Activated CD8-positive, alpha-beta T cell treated with anti-CD3 and anti-CD28 coated beads, Interleukin-2, amount 10 ng/mL, durations not matched to agents 7 days and 5 days (primary cell): ENCODE results near the gene PRSS16. TPM values are rescaled to one million over a fixed set of nuclear protein-coding genes. Genes with fewer than 3 reads are reported as not detected.

Experiments used
- ATAC-seq: fragments of 150-1000 bp; cut with Tn5 transposase; one replicate; pipeline ENCODE4 v1.10.0; 2021; ENCODE audit warnings: moderate library complexity
- CTCF ChIA-PET: fragments of 350-600 bp; sonication (Branson Sonifier 250); formaldehyde crosslinking; loops from one replicate; lab custom pipeline; 2021; ENCODE audit warnings: antibody characterized with exemption; lab: Charles Lee
- POLR2A ChIA-PET: fragments of 350-600 bp; sonication (Branson Sonifier 250); formaldehyde crosslinking; loops from one replicate; lab custom pipeline; 2021; ENCODE audit warnings: antibody characterized with exemption; lab: Charles Lee
- DNase-seq: peaks from one replicate; pipeline ENCODE4 v3.0.0-alpha.2; 2020
- H3K27ac Mint-ChIP-seq: one replicate; pipeline ENCODE4 v1.8.0; 2021; ENCODE audit warnings: mild to moderate bottlenecking, mixed read lengths
- H3K27me3 Mint-ChIP-seq: one replicate; pipeline ENCODE4 v1.8.0; 2021; ENCODE audit warnings: low read depth, mixed read lengths
- H3K36me3 Mint-ChIP-seq: one replicate; pipeline ENCODE4 v1.8.0; 2021; ENCODE audit warnings: low read depth, mixed read lengths
- H3K4me1 Mint-ChIP-seq: one replicate; pipeline ENCODE4 v1.8.0; 2021; ENCODE audit warnings: low read depth, mixed read lengths
- H3K4me3 Mint-ChIP-seq: one replicate; pipeline ENCODE4 v1.8.0; 2021; ENCODE audit warnings: mild to moderate bottlenecking, mixed read lengths
- H3K9me3 Mint-ChIP-seq: one replicate; pipeline ENCODE4 v1.8.0; 2022; ENCODE audit warnings: mixed read lengths; ENCODE audit not compliant: insufficient read depth
- total RNA-seq, 2 experiments: library from RNA; stranded (reverse); gene quantifications; one replicate each; pipeline ENCODE4 v1.2.3, GENCODE V29; 2021

Gene PRSS16
- total RNA-seq, 2 experiments from 2014 or later, result 0.81 to 0.82 TPM

DNA sequence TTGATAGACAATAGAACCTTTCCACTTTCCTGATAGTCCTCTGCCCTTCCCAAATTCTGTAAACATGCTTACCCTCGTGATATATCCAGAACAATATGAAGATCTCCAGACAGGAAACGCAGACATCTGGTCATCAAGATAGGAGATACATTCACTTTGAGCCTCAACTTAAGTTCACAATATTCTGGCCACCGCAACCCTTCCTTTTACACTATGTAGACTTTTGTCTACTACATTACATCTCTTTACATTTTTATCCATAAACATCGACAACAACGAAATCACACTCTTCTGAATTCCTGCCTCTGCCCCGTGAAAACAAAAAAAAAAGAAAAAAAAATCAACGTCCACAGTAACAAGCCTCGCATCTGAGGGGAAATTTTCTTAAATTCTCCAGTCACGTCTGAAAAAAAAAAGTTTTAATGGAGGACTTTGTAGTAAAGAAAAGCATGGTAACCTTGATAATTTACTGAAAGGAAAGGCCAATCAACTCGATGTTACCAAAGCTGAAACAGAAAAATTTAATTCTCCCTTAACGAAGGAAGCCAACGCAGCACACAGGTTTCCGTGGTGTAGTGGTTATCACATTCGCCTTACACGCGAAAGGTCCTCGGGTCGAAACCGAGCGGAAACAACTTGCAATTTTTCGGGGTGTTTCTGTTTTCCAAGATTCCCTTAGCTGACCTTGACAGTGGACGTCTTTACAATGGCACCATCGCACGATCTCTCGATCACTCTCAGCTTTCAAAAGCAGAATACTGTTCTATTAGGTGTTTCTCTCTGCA is 42.8 kb downstream of the PRSS16 start:
- POLR2A ChIA-PET, result no interaction called here
- Mint-ChIP-seq H3K4me3 (peak overlapping the region; percentile 38), H3K36me3 (peaks cover 18% of the 10 kb centered on the region)

DNA sequence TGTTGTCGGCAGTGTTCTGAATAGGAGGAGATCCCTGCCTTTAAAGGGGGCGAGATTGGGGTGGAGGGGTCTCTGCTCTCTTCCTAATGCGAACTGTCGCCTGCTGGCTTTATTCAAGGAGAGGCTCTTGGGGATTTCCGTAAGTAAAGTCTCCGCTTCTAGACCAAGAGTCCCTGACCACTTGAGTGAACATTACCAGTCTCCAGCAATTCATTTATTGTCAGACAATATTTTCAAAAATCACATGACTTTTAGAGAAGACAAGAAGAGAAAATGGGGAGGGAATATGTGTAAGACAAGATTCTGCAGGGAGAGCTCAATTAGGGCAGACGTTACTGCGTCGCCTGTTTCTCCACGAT is 43.3 kb downstream of the PRSS16 start:
- ATAC-seq, result no peak
- H3K36me3 Mint-ChIP-seq, result peaks cover 18% of the 10 kb centered on the region
- peaks cover 19% of the 10 kb centered on the region for H3K9me3 Mint-ChIP-seq
- peak overlapping the region; percentile 38 for H3K4me3 Mint-ChIP-seq
- peaks cover 27% of the 10 kb centered on the region for H3K4me1 Mint-ChIP-seq
- no peak overlapping the region for H3K27ac Mint-ChIP-seq
- peaks cover 78% of the 10 kb centered on the region for H3K27me3 Mint-ChIP-seq
- ChIA-PET CTCF (interaction anchor here (1.0 kb wide), 1 partner anchor 17 kb away, joined by 3 read pairs; no protein-coding TSS in a partner anchor), POLR2A (no interaction called here)
- no peak for DNase-seq

More for the DNA sequence above, 42.8 kb downstream of the PRSS16 start:
- DNase-seq (no peak), ATAC-seq (no peak)
- peaks cover 19% of the 10 kb centered on the region for H3K9me3 Mint-ChIP-seq
- peaks cover 77% of the 10 kb centered on the region for H3K27me3 Mint-ChIP-seq
- no peak overlapping the region for H3K27ac Mint-ChIP-seq
- CTCF ChIA-PET, result interaction anchor here (1.0 kb wide), 1 partner anchor 16 kb away, joined by 3 read pairs; no protein-coding TSS in a partner anchor
- peaks cover 22% of the 10 kb centered on the region for H3K4me1 Mint-ChIP-seq

DNA sequence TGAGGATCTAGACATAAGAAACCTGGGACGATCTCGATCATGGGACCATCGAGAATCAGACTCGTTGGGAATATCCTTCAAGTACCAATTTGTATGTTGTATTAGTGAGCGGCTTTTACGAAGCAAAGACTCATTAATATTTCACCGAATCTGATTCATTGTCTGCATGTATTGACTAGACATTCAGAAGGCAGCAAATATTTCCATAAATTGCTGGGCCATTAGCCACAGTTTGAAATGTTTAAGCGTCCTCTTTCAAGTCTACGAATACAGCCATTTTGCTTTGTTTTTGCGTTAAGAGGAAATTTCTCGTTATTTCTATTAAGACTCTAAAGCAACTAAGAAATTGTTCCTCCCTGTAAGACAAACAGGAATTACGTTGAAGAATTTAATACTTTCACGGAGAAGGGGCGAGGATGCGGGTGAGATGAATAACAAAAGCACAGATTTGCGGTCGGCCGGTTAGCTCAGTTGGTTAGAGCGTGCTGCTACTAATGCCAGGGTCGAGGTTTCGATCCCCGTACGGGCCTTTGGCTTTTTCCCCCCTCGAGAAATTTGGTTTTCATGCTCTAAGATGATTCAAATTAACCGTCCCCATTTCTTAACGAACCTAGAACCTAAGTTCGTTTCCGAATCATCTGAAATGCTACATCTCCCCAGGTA is 46.1 kb downstream of the PRSS16 start:
- POLR2A ChIA-PET, result no interaction called here
- H3K9me3 Mint-ChIP-seq, result peaks cover 16% of the 10 kb centered on the region
- no peak overlapping the region for H3K27ac Mint-ChIP-seq

DNA sequence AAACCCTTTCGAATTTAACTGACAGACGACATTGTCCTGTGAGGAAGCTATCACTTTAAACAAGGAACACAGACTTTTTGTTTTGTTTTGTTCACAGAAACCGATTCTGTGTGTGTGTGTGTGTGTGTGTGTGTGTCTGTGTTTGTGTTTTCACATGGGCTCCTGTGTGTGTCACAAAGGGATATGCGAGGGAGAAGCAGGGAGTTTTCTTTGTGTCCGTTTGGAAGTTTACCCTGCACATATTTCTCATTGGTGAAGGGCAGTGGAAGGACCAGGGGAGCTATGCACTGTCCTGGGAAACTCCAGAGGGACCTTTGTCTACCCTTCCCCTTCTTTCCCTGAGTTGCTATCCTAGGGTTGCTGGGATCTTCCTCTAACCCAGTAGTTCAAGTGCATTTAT is 46.9 kb downstream of the PRSS16 start:
- ChIA-PET POLR2A (no interaction called here), CTCF (no interaction called here)
- no peak overlapping the region for H3K27ac Mint-ChIP-seq
- H3K4me3 Mint-ChIP-seq, result no peak overlapping the region
- H3K9me3 Mint-ChIP-seq, result peaks cover 18% of the 10 kb centered on the region
- DNase-seq, result no peak
- no peak for ATAC-seq
- peaks cover 21% of the 10 kb centered on the region for H3K36me3 Mint-ChIP-seq
- H3K4me1 Mint-ChIP-seq, result peaks cover 17% of the 10 kb centered on the region
- H3K27me3 Mint-ChIP-seq, result peaks cover 78% of the 10 kb centered on the region

More for the DNA sequence above, 46.1 kb downstream of the PRSS16 start:
- H3K36me3 Mint-ChIP-seq, result peaks cover 23% of the 10 kb centered on the region
- DNase-seq (no peak), ATAC-seq (no peak)
- no peak overlapping the region for H3K4me3 Mint-ChIP-seq
- H3K4me1 Mint-ChIP-seq, result peaks cover 18% of the 10 kb centered on the region
- H3K27me3 Mint-ChIP-seq, result peaks cover 84% of the 10 kb centered on the region
- CTCF ChIA-PET, result no interaction called here

DNA sequence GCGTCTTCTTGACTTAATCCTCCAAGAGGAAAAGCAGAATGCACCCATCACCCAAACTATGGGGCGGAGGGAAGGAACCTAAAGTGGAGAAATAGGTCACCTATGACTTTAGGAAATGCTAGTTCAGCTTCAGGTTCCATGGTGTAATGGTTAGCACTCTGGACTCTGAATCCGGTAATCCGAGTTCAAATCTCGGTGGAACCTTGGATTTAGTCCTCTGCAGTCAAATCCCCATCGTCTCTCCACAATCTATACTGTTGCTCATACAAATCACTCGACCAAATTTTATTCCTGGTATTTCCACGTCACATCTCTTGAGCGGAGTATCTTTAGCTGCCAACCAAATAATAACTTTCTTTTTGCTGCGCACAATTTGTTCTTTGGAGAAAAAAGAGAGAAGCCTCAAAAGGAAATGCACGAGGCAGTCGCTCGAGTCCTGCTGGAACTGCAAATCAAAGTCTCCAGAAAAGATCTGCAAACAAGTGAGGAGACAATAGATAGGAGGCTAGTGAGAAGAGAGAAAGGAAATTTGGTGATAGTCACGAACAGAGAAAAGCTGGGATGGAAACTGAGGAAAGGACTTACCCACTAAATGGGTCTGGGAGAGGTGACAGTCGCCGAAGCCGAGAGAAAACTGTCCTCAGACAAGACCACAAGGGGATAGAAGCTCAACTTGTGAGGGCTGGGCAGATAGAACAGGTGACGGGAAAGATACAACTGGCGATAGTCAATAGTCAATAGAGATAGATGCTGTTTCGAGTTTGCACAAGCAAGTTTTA is 48.0 kb downstream of the PRSS16 start:
- Mint-ChIP-seq H3K36me3 (peaks cover 16% of the 10 kb centered on the region), H3K27me3 (peaks cover 73% of the 10 kb centered on the region), H3K9me3 (peaks cover 13% of the 10 kb centered on the region), H3K4me3 (no peak overlapping the region), H3K27ac (peak overlapping the region; percentile 4), H3K4me1 (peaks cover 10% of the 10 kb centered on the region)
- ChIA-PET POLR2A (interaction anchor here (0.5 to 0.9 kb wide), 2 partner anchors 10 to 243 kb away, joined by 6 to 7 read pairs; no protein-coding TSS in a partner anchor), CTCF (interaction anchor here (1.0 kb wide), 1 partner anchor 17 kb away, joined by 5 read pairs; the partner anchor contains the start of gene POM121L2)
- ATAC-seq (no peak), DNase-seq (no peak)

DNA sequence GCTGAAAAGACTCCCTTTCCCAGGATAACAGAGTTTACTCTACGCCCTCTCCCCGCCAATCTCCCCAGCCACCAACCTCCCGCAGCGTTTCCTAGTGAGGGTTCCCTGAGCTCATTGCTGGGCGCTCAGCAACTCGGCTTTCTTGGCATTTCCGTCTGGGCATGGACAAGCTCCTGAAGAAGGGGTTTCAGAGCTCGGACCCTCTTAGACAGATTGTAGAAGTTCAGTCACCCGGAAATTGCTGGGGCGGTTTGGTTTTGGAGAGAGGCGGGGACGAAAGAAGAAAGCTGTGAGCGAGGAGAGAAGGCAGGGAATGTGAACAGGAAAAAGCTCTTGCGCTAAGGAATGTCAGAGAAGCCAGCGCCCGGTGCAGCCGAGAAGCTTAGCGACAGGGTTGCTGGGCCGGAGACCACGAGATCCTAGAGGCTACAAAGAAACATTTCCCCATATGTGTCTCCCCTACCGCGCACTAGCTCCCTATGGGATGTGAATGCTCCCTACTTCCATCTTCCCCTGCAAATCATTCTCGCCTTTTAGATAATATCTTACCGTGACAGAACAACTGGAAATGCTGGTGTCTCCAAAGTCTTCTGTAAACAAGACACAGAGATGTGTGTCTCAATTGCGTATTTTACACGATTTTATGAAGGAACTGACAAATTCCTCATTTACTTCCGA is 48.7 kb downstream of the PRSS16 start:
- ChIA-PET CTCF (interaction anchor here (0.9 to 1.0 kb wide), 2 partner anchors 13 to 16 kb away, joined by 3 to 5 read pairs; partner anchors contain the start of gene POM121L2), POLR2A (interaction anchor here (0.5 to 0.9 kb wide), 2 partner anchors 9 to 242 kb away, joined by 6 to 7 read pairs; no protein-coding TSS in a partner anchor)
- no peak for ATAC-seq
- no peak for DNase-seq
- Mint-ChIP-seq H3K4me3 (no peak overlapping the region), H3K9me3 (peaks cover 7% of the 10 kb centered on the region), H3K4me1 (peaks cover 7% of the 10 kb centered on the region), H3K36me3 (peaks cover 13% of the 10 kb centered on the region), H3K27me3 (peaks cover 69% of the 10 kb centered on the region), H3K27ac (peak overlapping the region; percentile 22)

DNA sequence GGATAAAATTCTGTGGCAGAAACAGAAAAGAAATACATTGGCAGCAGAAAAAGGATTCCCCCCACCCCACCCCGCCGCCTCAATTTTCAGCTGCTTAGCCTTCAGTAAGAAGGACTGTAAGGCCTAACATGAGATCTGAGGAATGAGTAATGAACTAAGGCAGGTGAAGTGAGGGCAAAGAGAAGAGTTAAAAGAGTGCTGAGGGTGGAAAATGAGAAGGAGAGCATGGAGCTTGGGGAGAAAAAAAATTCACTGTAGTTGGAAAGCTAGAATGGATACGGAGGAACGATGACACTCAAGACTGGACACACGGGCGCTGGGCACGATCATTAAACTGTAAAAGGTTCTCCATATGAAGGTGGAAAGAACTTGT is 50.0 kb downstream of the PRSS16 start:
- Mint-ChIP-seq H3K4me1 (peaks cover 7% of the 10 kb centered on the region), H3K27ac (peak overlapping the region; percentile 75), H3K4me3 (peak overlapping the region; percentile 26), H3K36me3 (peaks cover 10% of the 10 kb centered on the region), H3K9me3 (peaks cover 3% of the 10 kb centered on the region), H3K27me3 (peaks cover 66% of the 10 kb centered on the region)
- ChIA-PET POLR2A (no interaction called here), CTCF (no interaction called here)
- DNase-seq (no peak), ATAC-seq (no peak)

DNA sequence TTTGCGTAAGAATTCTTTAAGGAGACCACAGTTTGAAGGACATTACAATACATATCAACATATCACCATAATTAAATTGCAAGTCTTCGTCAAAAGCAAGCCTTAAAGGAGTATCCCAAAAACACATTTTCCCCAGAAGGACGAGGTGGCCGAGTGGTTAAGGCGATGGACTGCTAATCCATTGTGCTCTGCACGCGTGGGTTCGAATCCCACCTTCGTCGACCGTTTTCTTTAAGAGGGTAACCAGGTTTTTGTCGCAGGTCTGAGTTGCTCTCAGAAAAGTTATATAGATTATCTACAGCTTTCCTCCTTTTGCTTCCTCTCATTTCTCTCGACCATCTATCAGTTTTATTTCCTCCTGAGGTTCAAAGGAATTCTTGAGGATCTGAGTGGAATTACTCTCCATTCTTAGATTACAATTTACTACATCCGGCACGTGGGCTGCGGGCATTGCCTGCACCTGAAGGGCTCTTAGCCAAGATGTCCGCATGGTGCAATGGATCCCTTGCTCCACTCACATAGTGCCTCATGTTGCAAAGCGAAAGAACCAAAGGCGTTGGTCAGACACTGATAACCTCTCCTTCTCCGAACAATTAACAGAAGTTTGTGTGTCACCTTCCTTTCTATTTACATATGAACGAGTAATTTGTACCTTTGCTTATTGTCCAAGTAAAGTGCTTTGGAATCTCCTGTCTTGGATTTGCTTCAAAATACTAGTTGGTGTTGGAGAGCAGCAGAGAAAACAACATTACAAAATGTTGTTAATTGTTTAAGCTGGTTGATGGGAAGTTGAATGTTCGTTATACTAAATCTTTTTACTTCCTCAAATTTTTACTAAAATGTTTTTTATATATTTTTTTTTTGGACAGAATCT is 50.6 kb downstream of the PRSS16 start:
- DNase-seq (no peak), ATAC-seq (no peak)
- peaks cover 10% of the 10 kb centered on the region for H3K36me3 Mint-ChIP-seq
- POLR2A ChIA-PET, result no interaction called here
- peaks cover 3% of the 10 kb centered on the region for H3K9me3 Mint-ChIP-seq
- peak overlapping the region; percentile 26 for H3K4me3 Mint-ChIP-seq
- H3K27me3 Mint-ChIP-seq, result peaks cover 71% of the 10 kb centered on the region
- CTCF ChIA-PET, result no interaction called here
- peaks cover 7% of the 10 kb centered on the region for H3K4me1 Mint-ChIP-seq
- H3K27ac Mint-ChIP-seq, result peak overlapping the region; percentile 75

DNA sequence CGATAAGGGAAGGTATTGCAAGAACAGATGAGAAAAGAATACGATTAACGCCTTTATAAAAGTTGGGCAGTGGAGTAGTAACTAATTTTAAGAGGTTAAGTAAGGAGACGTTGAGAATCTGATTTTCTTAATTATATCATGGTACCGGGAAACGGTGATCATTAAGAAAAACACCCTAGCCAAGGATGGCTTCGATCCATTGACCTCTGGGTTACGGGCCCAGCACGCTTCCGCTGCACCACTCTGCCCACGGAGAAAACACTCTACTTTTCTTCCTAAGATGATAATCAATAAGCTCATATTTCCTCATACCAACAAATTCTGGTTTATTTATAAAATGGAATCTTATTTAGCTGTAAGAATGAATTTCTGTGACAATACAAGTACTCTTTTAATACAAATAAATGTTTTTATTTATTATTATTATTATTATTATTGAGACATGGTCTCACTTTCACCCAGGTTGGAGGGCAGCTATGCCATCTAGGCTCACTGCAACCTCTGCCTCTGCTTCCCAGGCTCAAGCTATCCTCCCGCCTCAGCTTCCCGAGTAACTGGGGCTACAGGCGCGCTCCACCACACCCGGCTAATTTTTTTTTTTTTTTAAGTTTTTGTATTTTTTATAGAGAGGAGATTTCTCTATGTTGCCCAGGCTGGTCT is 56.2 kb downstream of the PRSS16 start:
- ATAC-seq (no peak), DNase-seq (no peak)
- POLR2A ChIA-PET, result no interaction called here
- Mint-ChIP-seq H3K4me3 (no peak overlapping the region), H3K9me3 (peaks cover 3% of the 10 kb centered on the region), H3K27me3 (peaks cover 53% of the 10 kb centered on the region), H3K27ac (no peak overlapping the region), H3K36me3 (no peaks in the 10 kb centered on the region), H3K4me1 (no peaks in the 10 kb centered on the region)
- CTCF ChIA-PET, result interaction anchor here (1.5 kb wide), 1 partner anchor 9 kb away, joined by 10 read pairs; no protein-coding TSS in a partner anchor
